OCI-LY1 (cell line): Measurements from ENCODE around the gene ATXN3.
A peak's percentile ranks its signal among the peaks of the same experiment; 100 is the strongest.

Experiments
- H2AFZ ChIP-seq: fragments of 200-600 bp; sonication (generic), shearing (Covaris generic); 2 replicates; pipeline ENCODE4 v1.6.0; 2014; ENCODE audit warnings: antibody characterized with exemption, mild to moderate bottlenecking, low read length
- H3F3A ChIP-seq: fragments of 200-600 bp; sonication (generic), shearing (Covaris generic); 2 replicates; pipeline ENCODE4 v1.6.0; 2014; ENCODE audit warnings: mild to moderate bottlenecking, antibody characterized with exemption, low read length, moderate library complexity; ENCODE audit not compliant: insufficient read depth
- H3K27ac ChIP-seq: fragments of 200-600 bp; sonication (generic); 2 replicates; pipeline ENCODE4 v1.5.1; 2014; ENCODE audit warnings: low read length, mixed run types, mild to moderate bottlenecking, low read depth; ENCODE audit not compliant: poor library complexity, severe bottlenecking
- H3K27me3 ChIP-seq: fragments of 200-600 bp; sonication (generic); 2 replicates; pipeline ENCODE4 v1.6.0; 2014; ENCODE audit warnings: antibody characterized with exemption, mild to moderate bottlenecking, low read length, moderate library complexity; ENCODE audit not compliant: insufficient read depth
- H3K36me3 ChIP-seq: fragments of 200-600 bp; sonication (generic); 2 replicates; pipeline ENCODE4 v1.6.1; 2014; ENCODE audit warnings: mild to moderate bottlenecking, antibody characterized with exemption, low read length, moderate library complexity, mixed read lengths; ENCODE audit not compliant: insufficient read depth
- H3K4me1 ChIP-seq: fragments of 200-600 bp; sonication (generic); 2 replicates; pipeline ENCODE4 v1.5.1; 2014; ENCODE audit warnings: mild to moderate bottlenecking, low read length, moderate library complexity; ENCODE audit not compliant: insufficient read depth, severe bottlenecking
- H3K4me2 ChIP-seq: fragments of 200-600 bp; sonication (generic), shearing (Covaris generic); 2 replicates; pipeline ENCODE4 v1.6.1; 2014; ENCODE audit warnings: low read length
- H3K4me3 ChIP-seq: fragments of 200-600 bp; sonication (generic); 2 replicates; pipeline ENCODE4 v1.5.1; 2014; ENCODE audit warnings: low read length, low read depth, mild to moderate bottlenecking, mixed read lengths; ENCODE audit not compliant: poor library complexity, severe bottlenecking
- H3K79me2 ChIP-seq: fragments of 200-600 bp; shearing (Covaris generic); 2 replicates; pipeline ENCODE4 v1.6.1; 2016; ENCODE audit warnings: mixed run types, low read length, mixed read lengths; ENCODE audit not compliant: insufficient read depth
- H3K9ac ChIP-seq: fragments of 200-600 bp; sonication (generic), shearing (Covaris generic); 2 replicates; pipeline ENCODE4 v1.6.1; 2014; ENCODE audit warnings: mild to moderate bottlenecking, low read length, mixed read lengths
- H3K9me2 ChIP-seq: fragments of 200-600 bp; sonication (generic), shearing (Covaris generic); 2 replicates; pipeline ENCODE4 v1.6.1; 2014; ENCODE audit warnings: low read depth, mild to moderate bottlenecking, low read length, mixed read lengths
- H3K9me3 ChIP-seq: fragments of 200-600 bp; shearing (Covaris generic); 2 replicates; pipeline ENCODE4 v1.6.1; 2014; ENCODE audit warnings: low read length, mixed read lengths
- H4K20me1 ChIP-seq: fragments of 200-600 bp; sonication (generic), shearing (Covaris generic); 2 replicates; pipeline ENCODE4 v1.6.0; 2016; ENCODE audit warnings: mild to moderate bottlenecking, low read length; ENCODE audit not compliant: insufficient read depth
- CTCF ChIP-seq: fragments of 200-600 bp; sonication (generic), shearing (Covaris generic); IDR thresholded peaks from 2 replicates; pipeline ENCODE4 v1.5.1; 2017; ENCODE audit warnings: mild to moderate bottlenecking, antibody characterized with exemption, low read length, moderate library complexity, mixed read lengths
- EZH2 ChIP-seq: fragments of 200-600 bp; sonication (generic), shearing (Covaris generic); IDR thresholded peaks from 2 replicates; pipeline ENCODE4 v1.8.0; 2017; ENCODE audit warnings: borderline replicate concordance, mixed run types, mild to moderate bottlenecking, antibody characterized with exemption, low read length, moderate library complexity, mixed read lengths

ATXN3 gene

GRCh38 chr14:92105073-92105892 is 1.1 kb downstream of the ATXN3 start:
- H4K20me1 ChIP-seq = no peaks in the 10 kb centered on the region

GRCh38 chr14:92103363-92103989 is 2.9 kb downstream of the ATXN3 start:
- no peaks in the 10 kb centered on the region for H3K9me2 ChIP-seq
- no peak overlapping the region for H3K9ac ChIP-seq
- no peaks in the 10 kb centered on the region for H4K20me1 ChIP-seq
- H3K79me2 ChIP-seq = peaks cover 51% of the 10 kb centered on the region
- H3K27me3 ChIP-seq = no peaks in the 10 kb centered on the region
- H3K36me3 ChIP-seq = no peaks in the 10 kb centered on the region
- H3K4me2 ChIP-seq = no peak overlapping the region
- H3K27ac ChIP-seq = no peak overlapping the region
- peaks cover 43% of the 10 kb centered on the region for H3K4me1 ChIP-seq
- no peak overlapping the region for H3K4me3 ChIP-seq
- no peaks in the 10 kb centered on the region for H3F3A ChIP-seq
- H2AFZ ChIP-seq = no peak overlapping the region
- no peaks in the 10 kb centered on the region for H3K9me3 ChIP-seq
- TF ChIP-seq EZH2 (no peak), CTCF (no peak)

More at GRCh38 chr14:92105073-92105892, 1.1 kb downstream of the ATXN3 start:
- no peaks in the 10 kb centered on the region for H3K36me3 ChIP-seq
- no peaks in the 10 kb centered on the region for H3K9me2 ChIP-seq
- peak overlapping the region; percentile 4 for H3K27ac ChIP-seq
- peaks cover 54% of the 10 kb centered on the region for H3K4me1 ChIP-seq
- peak overlapping the region; percentile 83 for H3K4me2 ChIP-seq
- no peaks in the 10 kb centered on the region for H3F3A ChIP-seq
- no peaks in the 10 kb centered on the region for H3K9me3 ChIP-seq
- peaks cover 35% of the 10 kb centered on the region for H3K79me2 ChIP-seq
- TF ChIP-seq EZH2 = no peak
- TF ChIP-seq CTCF = no peak
- H3K27me3 ChIP-seq = no peaks in the 10 kb centered on the region
- peak overlapping the region; percentile 87 for H3K4me3 ChIP-seq
- peak overlapping the region; percentile 87 for H3K9ac ChIP-seq
- H2AFZ ChIP-seq = no peak overlapping the region

GRCh38 chr14:92099802-92100201 is 6.6 kb downstream of the ATXN3 start:
- Histone ChIP-seq H3K4me2 (no peak overlapping the region), H3K4me3 (no peak overlapping the region), H3K9me2 (no peaks in the 10 kb centered on the region), H3K27ac (no peak overlapping the region), H3K9me3 (no peaks in the 10 kb centered on the region), H4K20me1 (no peaks in the 10 kb centered on the region), H2AFZ (no peak overlapping the region), H3K36me3 (peaks cover 17% of the 10 kb centered on the region), H3K27me3 (no peaks in the 10 kb centered on the region), H3K9ac (no peak overlapping the region), H3F3A (no peaks in the 10 kb centered on the region), H3K4me1 (peaks cover 16% of the 10 kb centered on the region), H3K79me2 (peaks cover 50% of the 10 kb centered on the region)
- no peak for TF ChIP-seq EZH2
